GM13977 (cell line): ENCODE measurements around the gene GATB.

ENCODE experiments used
- DNase-seq: peaks from one replicate; pipeline ENCODE4 v3.0.0; 2012; ENCODE audit warnings: low spot score
- CTCF ChIP-seq: IDR thresholded peaks from 2 replicates; pipeline ENCODE4 v1.5.1; 2012; ENCODE audit warnings: mild to moderate bottlenecking, control low read depth; ENCODE audit not compliant: insufficient read depth; ENCODE audit errors: extremely low read depth, missing control alignments
- in situ Hi-C: fragments of 300-500 bp; cut with MboI; formaldehyde crosslinking; loops from one replicate; pipeline ENCODE4 v1.12.0; 2022; ENCODE audit warnings: low sequenced_read_pairs, low pct_unique_long_range_greater_than_20kb, mixed read lengths, inconsistent platforms; ENCODE audit not compliant: unreplicated experiment

GATB gene

GRCh38 chr4:151691639-151692442, 69.0 kb downstream of the GATB start:
- DNase-seq: no peak
- in situ Hi-C loops: no loop called here
- no peak for TF ChIP-seq CTCF

- in situ Hi-C loops: no loop called here
- TF ChIP-seq CTCF: no peak
- DNase-seq: no peak
Observed at GRCh38 chr4:151690876-151691275, 69.9 kb downstream of the GATB start.

- TF ChIP-seq CTCF: no peak
- in situ Hi-C loops: no loop called here
- DNase-seq: no peak
Observed at GRCh38 chr4:151690164-151690870, 70.5 kb downstream of the GATB start.

- in situ Hi-C loops: no loop called here
- DNase-seq: no peak
- TF ChIP-seq CTCF: no peak
Observed at GRCh38 chr4:151689211-151689991, 71.4 kb downstream of the GATB start.

- in situ Hi-C loops: no loop called here
- TF ChIP-seq CTCF: no peak
- no peak for DNase-seq
Observed at GRCh38 chr4:151688785-151689043, 72.1 kb downstream of the GATB start.

- in situ Hi-C loops: no loop called here
- TF ChIP-seq CTCF: no peak
- no peak for DNase-seq
Observed at GRCh38 chr4:151688003-151688784, 72.6 kb downstream of the GATB start.
